Neural cell (in vitro differentiated cells): ENCODE results near the gene ACP7. TPM values are rescaled to one million over a fixed set of nuclear protein-coding genes. Genes with fewer than 3 reads are reported as not detected.

Experiments
- H2AFZ ChIP-seq: fragments of 200-600, 300-800 bp; sonication (generic), shearing (Covaris generic); 2 replicates; pipeline ENCODE4 v1.6.0; 2014; ENCODE audit warnings: low read depth, mild to moderate bottlenecking, antibody characterized with exemption, low read length, moderate library complexity
- H3F3A ChIP-seq: fragments of 200-600 bp; shearing (Covaris generic); 2 replicates; pipeline ENCODE4 v1.6.1; 2016; ENCODE audit warnings: mild to moderate bottlenecking, moderate library complexity, mixed read lengths, antibody characterized with exemption, low read length; ENCODE audit not compliant: insufficient read depth, poor library complexity, severe bottlenecking
- H3K27ac ChIP-seq: fragments of 200-600, 300-800 bp; sonication (generic), shearing (Covaris generic); 2 replicates; pipeline ENCODE4 v1.5.1; 2014; ENCODE audit warnings: mild to moderate bottlenecking, low read length, moderate library complexity
- H3K27me3 ChIP-seq: fragments of 300-800, 200-600 bp; sonication (generic), shearing (Covaris generic); 2 replicates; pipeline ENCODE4 v1.6.0; 2014; ENCODE audit warnings: mild to moderate bottlenecking, low read depth, low read length, moderate library complexity; ENCODE audit not compliant: insufficient read depth
- H3K36me3 ChIP-seq: fragments of 300-800, 200-600 bp; sonication (generic), shearing (Covaris generic); 2 replicates; pipeline ENCODE4 v1.5.1; 2014; ENCODE audit warnings: mild to moderate bottlenecking, antibody characterized with exemption, low read length, moderate library complexity; ENCODE audit not compliant: insufficient read depth
- H3K4me2 ChIP-seq: fragments of 300-800, 200-600 bp; sonication (generic), shearing (Covaris generic); 2 replicates; pipeline ENCODE4 v1.6.0; 2014; ENCODE audit warnings: mild to moderate bottlenecking, low read length
- H3K4me3 ChIP-seq: fragments of 300-800, 200-600 bp; sonication (generic), shearing (Covaris generic); 2 replicates; pipeline ENCODE4 v1.5.1; 2014; ENCODE audit warnings: mild to moderate bottlenecking, low read length, moderate library complexity
- H3K79me2 ChIP-seq: fragments of 200-600 bp; shearing (Covaris generic); replicated peaks from 2 replicates; pipeline ENCODE4 v1.6.0; 2014; ENCODE audit warnings: mild to moderate bottlenecking, low read length, moderate library complexity; ENCODE audit not compliant: insufficient read depth
- H3K9ac ChIP-seq: fragments of 300-800, 200-600 bp; sonication (generic), shearing (Covaris generic); 2 replicates; pipeline ENCODE4 v1.6.1; 2016; ENCODE audit warnings: mild to moderate bottlenecking, low read length, mixed read lengths
- H3K9me2 ChIP-seq: fragments of 200-600 bp; shearing (Covaris generic); 2 replicates; pipeline ENCODE4 v1.6.1; 2016; ENCODE audit warnings: mild to moderate bottlenecking, low read length, mixed read lengths; ENCODE audit not compliant: insufficient read depth
- H3K9me3 ChIP-seq: fragments of 200-600, 300-800 bp; sonication (generic), shearing (Covaris generic); 2 replicates; pipeline ENCODE4 v1.6.1; 2016; ENCODE audit warnings: mild to moderate bottlenecking, mixed run types, low read length, moderate library complexity, mixed read lengths
- H4K20me1 ChIP-seq: fragments of 200-600 bp; shearing (Covaris generic); 2 replicates; pipeline ENCODE4 v1.6.1; 2016; ENCODE audit warnings: mild to moderate bottlenecking, mixed run types; ENCODE audit not compliant: insufficient read depth
- CTCF ChIP-seq: fragments of 450-650 bp; IDR thresholded peaks from 2 replicates; pipeline ENCODE4 v1.5.1; 2014; ENCODE audit warnings: antibody characterized with exemption, mild to moderate bottlenecking, moderate library complexity; ENCODE audit not compliant: poor library complexity, severe bottlenecking
- EP300 ChIP-seq: fragments of 450-650 bp; conservative IDR thresholded peaks from 2 replicates; pipeline ENCODE4 v1.6.1; 2014; ENCODE audit warnings: antibody characterized with exemption, mild to moderate bottlenecking, moderate library complexity; ENCODE audit not compliant: poor library complexity, severe bottlenecking
- EZH2 ChIP-seq: fragments of 200-600, 300-800 bp; shearing (Covaris generic), sonication (generic); IDR thresholded peaks from 2 replicates; pipeline ENCODE4 v1.6.1; 2014; ENCODE audit warnings: antibody characterized with exemption, low read length, borderline replicate concordance, mild to moderate bottlenecking; ENCODE audit not compliant: insufficient read depth, poor library complexity, severe bottlenecking
- MXI1 ChIP-seq: fragments of 450-650 bp; conservative IDR thresholded peaks from 2 replicates; pipeline ENCODE4 v1.6.1; 2014; ENCODE audit warnings: antibody characterized with exemption, mild to moderate bottlenecking; ENCODE audit not compliant: poor library complexity, severe bottlenecking
- POLR2AphosphoS5 ChIP-seq: IDR thresholded peaks from 2 replicates; pipeline ENCODE4 v1.6.1; 2012
- RAD21 ChIP-seq: fragments of 450-650 bp; conservative IDR thresholded peaks from 2 replicates; pipeline ENCODE4 v1.6.1; 2014; ENCODE audit warnings: antibody characterized with exemption, mild to moderate bottlenecking, moderate library complexity
- REST ChIP-seq: IDR thresholded peaks from 2 replicates; pipeline ENCODE4 v1.6.1; 2012; ENCODE audit warnings: borderline replicate concordance
- SMC3 ChIP-seq: fragments of 450-650 bp; conservative IDR thresholded peaks from 2 replicates; pipeline ENCODE4 v1.6.1; 2014; ENCODE audit warnings: antibody characterized with exemption, mild to moderate bottlenecking, moderate library complexity; ENCODE audit not compliant: poor library complexity
- TAF1 ChIP-seq: IDR thresholded peaks from 2 replicates; pipeline ENCODE4 v1.6.1; 2012; ENCODE audit warnings: low read depth
- polyA plus RNA-seq: library from polyadenylated mRNA; depleted of rRNA; stranded (reverse); fragments of >200 nt; gene quantifications from 2 replicates; pipeline ENCODE4 v1.2.3, GENCODE V29; 2014

ACP7 gene
- polyA plus RNA-seq, 1 donor from 2014 or later, result not detected

- H3K36me3 ChIP-seq, result no peaks in the 10 kb centered on the region
- H3K9ac ChIP-seq, result no peak overlapping the region
- no peaks in the 10 kb centered on the region for H3K9me3 ChIP-seq
- H3K27ac ChIP-seq, result no peak overlapping the region
- TF ChIP-seq RAD21, result no peak
- no peak for TF ChIP-seq MXI1
- no peak for TF ChIP-seq EP300
- TF ChIP-seq REST, result no peak
- no peak for TF ChIP-seq EZH2
- TF ChIP-seq POLR2AphosphoS5, result no peak
- TF ChIP-seq CTCF, result no peak
- TF ChIP-seq SMC3, result no peak
- no peak for TF ChIP-seq TAF1
- no peak overlapping the region for H2AFZ ChIP-seq
- no peaks in the 10 kb centered on the region for H3F3A ChIP-seq
- H3K4me2 ChIP-seq, result no peak overlapping the region
- no peaks in the 10 kb centered on the region for H3K79me2 ChIP-seq
- no peaks in the 10 kb centered on the region for H3K27me3 ChIP-seq
- no peaks in the 10 kb centered on the region for H3K9me2 ChIP-seq
- H4K20me1 ChIP-seq, result no peaks in the 10 kb centered on the region
- no peak overlapping the region for H3K4me3 ChIP-seq
These were observed 30.1 kb upstream of the ACP7 start for GRCh38 chr19:39054091-39054470.

- Histone ChIP-seq H3K4me3 (no peak overlapping the region), H4K20me1 (no peaks in the 10 kb centered on the region), H3K9me2 (no peaks in the 10 kb centered on the region), H3K79me2 (no peaks in the 10 kb centered on the region), H3K36me3 (no peaks in the 10 kb centered on the region), H3K9me3 (no peaks in the 10 kb centered on the region), H3K9ac (no peak overlapping the region), H3K27me3 (no peaks in the 10 kb centered on the region), H2AFZ (no peak overlapping the region), H3K27ac (no peak overlapping the region), H3K4me2 (no peak overlapping the region), H3F3A (no peaks in the 10 kb centered on the region)
- TF ChIP-seq RAD21 (no peak), POLR2AphosphoS5 (no peak), MXI1 (no peak), CTCF (no peak), SMC3 (no peak), TAF1 (no peak), REST (no peak), EZH2 (no peak), EP300 (no peak)
These were observed 26.6 kb upstream of the ACP7 start for GRCh38 chr19:39057615-39058014.
